IMR-90 (cell line): ENCODE measurements around the gene ANKRD55. TPM values are rescaled to one million over a fixed set of nuclear protein-coding genes. Genes with fewer than 3 reads are reported as not detected.
A peak's percentile ranks its signal among the peaks of the same experiment; 100 is the strongest.

Source experiments
- ATAC-seq: fragments of 200-7000 bp; cut with Tn5 transposase; 2 replicates; pipeline ENCODE4 v1.9.1; 2020; ENCODE audit warnings: low read depth, mild to moderate bottlenecking, moderate library complexity
- BruUV-seq: library from RNA; stranded (reverse); fragments of 400-500 nt; replicated peaks from 2 replicates; lab custom pipeline; 2021; lab: Mats Ljungman, UMichigan
- CTCF ChIA-PET: fragments of 300-600 bp; formaldehyde crosslinking; extraction: SDS; loops from one replicate; lab custom pipeline; 2021; ENCODE audit warnings: antibody characterized with exemption; lab: Yijun Ruan, JAX
- POLR2A ChIA-PET: fragments of 300-600 bp; sonication (Branson Sonifier 250); formaldehyde crosslinking; loops from one replicate; lab custom pipeline; 2022; ENCODE audit warnings: antibody characterized with exemption; ENCODE audit not compliant: unreplicated experiment; lab: Charles Lee
- DNase-seq: peaks from one replicate; pipeline ENCODE4 v3.0.0; 2013
- H2AFZ ChIP-seq: replicated peaks from 2 replicates; pipeline ENCODE3; 2013; ENCODE audit warnings: low read length, mild to moderate bottlenecking; ENCODE audit not compliant: poor library complexity
- H2AK5ac ChIP-seq: 2 replicates; pipeline ENCODE4 v1.6.1; 2013; ENCODE audit warnings: low read depth, low read length, inconsistent platforms
- H2AK9ac ChIP-seq: replicated peaks from 2 replicates; pipeline ENCODE3; 2013; ENCODE audit warnings: mild to moderate bottlenecking, low read depth, low read length, moderate library complexity; ENCODE audit not compliant: poor library complexity
- H2BK120ac ChIP-seq: 2 replicates; pipeline ENCODE4 v1.6.1; 2013; ENCODE audit warnings: low read depth, low read length, inconsistent platforms
- H2BK15ac ChIP-seq: 3 replicates; pipeline ENCODE4 v1.6.1; 2013; ENCODE audit warnings: low read depth, low read length, inconsistent platforms
- H2BK20ac ChIP-seq: 2 replicates; pipeline ENCODE4 v1.6.1; 2013; ENCODE audit warnings: low read depth, mild to moderate bottlenecking, inconsistent platforms, low read length, moderate library complexity
- H2BK5ac ChIP-seq: 2 replicates; pipeline ENCODE4 v1.6.1; 2013; ENCODE audit warnings: mild to moderate bottlenecking, low read depth, low read length, inconsistent platforms; ENCODE audit not compliant: poor library complexity, severe bottlenecking
- H3K14ac ChIP-seq: replicated peaks from 2 replicates; pipeline ENCODE4 v1.6.1; 2013; ENCODE audit warnings: low read depth, low read length, inconsistent platforms
- H3K18ac ChIP-seq: 2 replicates; pipeline ENCODE4 v1.6.1; 2013; ENCODE audit warnings: low read depth, low read length, control low read depth
- H3K23ac ChIP-seq: 2 replicates; pipeline ENCODE4 v1.6.1; 2013; ENCODE audit warnings: low read depth, low read length, inconsistent platforms
- H3K27ac ChIP-seq: 2 replicates; pipeline ENCODE4 v1.5.1; 2013; ENCODE audit warnings: mild to moderate bottlenecking, control low read depth, low read length; ENCODE audit not compliant: insufficient read depth
- H3K27me3 ChIP-seq: 2 replicates; pipeline ENCODE4 v1.6.1; 2013; ENCODE audit warnings: low read length; ENCODE audit not compliant: control insufficient read depth, insufficient read depth
- H3K36me3 ChIP-seq: 2 replicates; pipeline ENCODE4 v1.6.1; 2013; ENCODE audit warnings: low read length, mixed read lengths; ENCODE audit not compliant: control insufficient read depth, insufficient read depth
- H3K4ac ChIP-seq: 2 replicates; pipeline ENCODE4 v1.6.1; 2013; ENCODE audit warnings: low read depth, low read length, inconsistent platforms
- H3K4me1 ChIP-seq: 2 replicates; pipeline ENCODE4 v1.6.1; 2013; ENCODE audit warnings: low read length, mixed read lengths; ENCODE audit not compliant: control insufficient read depth, insufficient read depth
- H3K4me2 ChIP-seq: 2 replicates; pipeline ENCODE4 v1.6.1; 2013; ENCODE audit warnings: low read depth, mild to moderate bottlenecking, control low read depth, low read length, moderate library complexity
- H3K4me3 ChIP-seq: 2 replicates; pipeline ENCODE4 v1.5.1; 2013; ENCODE audit warnings: low read depth, mild to moderate bottlenecking, control low read depth, low read length, moderate library complexity; ENCODE audit not compliant: insufficient read depth
- H3K56ac ChIP-seq: 2 replicates; pipeline ENCODE4 v1.6.1; 2013; ENCODE audit warnings: low read length, inconsistent platforms; ENCODE audit not compliant: insufficient read depth; ENCODE audit errors: extremely low read depth
- H3K79me1 ChIP-seq, 2 experiments: 2 replicates each; pipeline ENCODE4 v1.6.1; 2013; ENCODE audit warnings: low read length in 2 of 2, inconsistent platforms in 1 of 2, low read depth in 1 of 2
- H3K9ac ChIP-seq: 2 replicates; pipeline ENCODE4 v1.6.1; 2013; ENCODE audit warnings: low read depth, low read length, control low read depth
- H3K9me1 ChIP-seq: 2 replicates; pipeline ENCODE4 v1.6.1; 2013; ENCODE audit warnings: low read length, inconsistent platforms; ENCODE audit not compliant: insufficient read depth
- H3K9me3 ChIP-seq: 2 replicates; pipeline ENCODE4 v1.6.1; 2013; ENCODE audit warnings: low read length; ENCODE audit not compliant: control insufficient read depth, insufficient read depth
- H4K20me1 ChIP-seq: 2 replicates; pipeline ENCODE4 v1.6.1; 2013; ENCODE audit warnings: low read length, inconsistent platforms; ENCODE audit not compliant: insufficient read depth
- H4K5ac ChIP-seq: 2 replicates; pipeline ENCODE4 v1.6.1; 2013; ENCODE audit warnings: mild to moderate bottlenecking, low read depth, low read length, control low read depth
- H4K8ac ChIP-seq, 2 experiments: 2 replicates each; pipeline ENCODE4 v1.6.1; 2013; ENCODE audit warnings: low read depth in 2 of 2, low read length in 2 of 2, control low read depth in 1 of 2, inconsistent platforms in 1 of 2
- H4K91ac ChIP-seq: 2 replicates; pipeline ENCODE4 v1.6.1; 2013; ENCODE audit warnings: low read depth, low read length, inconsistent platforms; ENCODE audit not compliant: insufficient read depth
- CEBPB ChIP-seq: IDR thresholded peaks from 2 replicates; pipeline ENCODE4 v1.6.1; 2012; ENCODE audit warnings: low read depth, low read length, improper control_type of control experiment
- RAD21 ChIP-seq: IDR thresholded peaks from 2 replicates; pipeline ENCODE4 v1.6.1; 2012; ENCODE audit warnings: low read length, improper control_type of control experiment
- WGBS, 2 experiments: methylation state at CpG; one replicate each; pipeline versions ENCODE4 v1.1.5 to v1.1.7; 2013; ENCODE audit warnings: missing lambda C conversion rate in 2 of 2; ENCODE audit not compliant: insufficient read length in 1 of 2; ENCODE audit errors: extremely low coverage in 2 of 2; 5-methylcytosine and 5-hydroxymethylcytosine counted together
- dilution Hi-C: fragments of 300-500 bp; cut with HindIII; formaldehyde crosslinking; loops from one replicate; pipeline ENCODE4 v1.14.3; 2018; ENCODE audit warnings: low sequenced_read_pairs; ENCODE audit not compliant: unreplicated experiment
- in situ Hi-C: fragments of 300-500 bp; cut with MboI; formaldehyde crosslinking; loops from 3 replicates; pipeline ENCODE4 v1.14.3; 2019; ENCODE audit warnings: low sequenced_read_pairs, inconsistent platforms, mixed read lengths
- intact Hi-C: fragments of 100-400 bp; cut with micrococcal nuclease; formaldehyde crosslinking; loops from 2 replicates; pipeline ENCODE4 v1.10.0; 2022
- polyA plus RNA-seq, 3 experiments: library from polyadenylated mRNA; depleted of rRNA; stranded (reverse); fragments of >200 nt; gene quantifications; 2 replicates each; pipeline ENCODE4 v1.2.3, GENCODE V29; 2012; ENCODE audit warnings: low replicate concordance in 1 of 3
- total RNA-seq: library from RNA; depleted of rRNA; stranded (reverse); fragments of >200 nt; gene quantifications from 2 replicates; pipeline ENCODE4 v1.2.3, GENCODE V29; 2012

The ANKRD55 gene
- total and polyA plus RNA-seq, 2 of the 4 experiments (the other 2 are of a cell fraction), result not detected

GRCh38 chr5:56154732-56155484, 78.2 kb downstream of the ANKRD55 start:
- Histone ChIP-seq H2AK9ac (no peak overlapping the region), H3K9me1 (peaks cover 8% of the 10 kb centered on the region), H4K20me1 (no peaks in the 10 kb centered on the region), H2BK20ac (peak overlapping the region; percentile 33; the same call in 1 of the 2 replicates), H3K4me3 (no peak overlapping the region), H3K27me3 (no peaks in the 10 kb centered on the region), H4K91ac (no peak overlapping the region), H3K79me1 (no peaks in the 10 kb centered on the region), H4K5ac (peak overlapping the region; percentile 65; the same call in 1 of the 2 replicates), H3K18ac (peak overlapping the region; percentile 65), H3K36me3 (no peaks in the 10 kb centered on the region), H2BK5ac (no peak overlapping the region), H3K14ac (0 out of 2 replicates have a peak overlapping the region, but pooled peaks have one; percentile 46), H3K4ac (no peak overlapping the region; the same call in 1 of the 2 replicates), H3K27ac (peak overlapping the region; percentile 68; the same call in 1 of the 2 replicates), H2AFZ (no peak overlapping the region), H3K9ac (peak overlapping the region; percentile 28; the same call in 1 of the 2 replicates), H2BK120ac (0 out of 2 replicates have a peak overlapping the region, but pooled peaks have one; percentile 41), H4K8ac (peak overlapping the region in 1 of 2 experiments; percentile 35; a peak in 1 of 4 replicates), H3K23ac (no peak overlapping the region), H3K4me1 (peaks cover 17% of the 10 kb centered on the region), H2BK15ac (no peak overlapping the region), H3K4me2 (no peak overlapping the region; the same call in 1 of the 2 replicates), H2AK5ac (peak overlapping the region; percentile 54; the same call in 1 of the 2 replicates), H3K56ac (no peak overlapping the region), H3K9me3 (no peaks in the 10 kb centered on the region)
- BruUV-seq, result no TSS peak
- TF ChIP-seq RAD21, result no peak
- TF ChIP-seq CEBPB, result peak; percentile 39
- whole genome bisulfite sequencing, 2 experiments, result 94% methylated on average over 3 of the region's 9 CpGs; no CpG with 5 or more reads in 1 of the 2 experiments
- DNase-seq (no peak), ATAC-seq (no peak)
- in situ Hi-C loops, result no loop called here
- ChIA-PET CTCF (no interaction called here), POLR2A (no interaction called here)
- intact Hi-C loops, result no loop called here
- dilution Hi-C loops, result no loop called here
